Kidney (tissue), 14 donors: ENCODE data around the gene ZPR1. TPM values are rescaled to one million over a fixed set of nuclear protein-coding genes. Genes with fewer than 3 reads are reported as not detected.

Experiments
- DNase-seq, 5 donors: peaks; one replicate each; pipeline ENCODE4 v3.0.0-alpha.2; 2013 to 2020
- FAIRE-seq: peaks from 2 replicates; lab custom pipeline; 2012; peaks lifted over from hg19 to GRCh38; lab: Jason Lieb, UNC
- H3K27ac ChIP-seq, 2 donors: one replicate each; pipeline ENCODE4 v1.7.0; 2013; ENCODE audit warnings: low read depth in 2 of 2, low read length in 2 of 2, inconsistent platforms in 1 of 2
- H3K27me3 ChIP-seq: one replicate; pipeline ENCODE4 v1.7.1; 2013; ENCODE audit warnings: low read length, inconsistent platforms; ENCODE audit not compliant: control insufficient read depth, insufficient read depth
- H3K36me3 ChIP-seq, 3 donors: one replicate each; pipeline versions ENCODE4 v1.7.0 to v1.7.1; 2013; ENCODE audit warnings: low read length in 3 of 3, control low read depth in 1 of 3, inconsistent platforms in 1 of 3; ENCODE audit not compliant: insufficient read depth in 3 of 3, control insufficient read depth in 2 of 3
- H3K4me1 ChIP-seq, 3 donors: one replicate each; pipeline versions ENCODE4 v1.7.0 to v1.7.1; 2013; ENCODE audit warnings: low read length in 3 of 3, inconsistent platforms in 1 of 3, low read depth in 1 of 3; ENCODE audit not compliant: control insufficient read depth in 2 of 3, insufficient read depth in 2 of 3
- H3K4me3 ChIP-seq, 3 donors: one replicate each; pipeline versions ENCODE4 v1.7.0 to v1.8.1; 2013; ENCODE audit warnings: low read length in 3 of 3, control low read depth in 1 of 3, inconsistent platforms in 1 of 3
- H3K9ac ChIP-seq, 3 donors: one replicate each; pipeline versions ENCODE4 v1.7.0 to v1.7.1; 2013; ENCODE audit warnings: low read length in 3 of 3, control low read depth in 1 of 3, inconsistent platforms in 1 of 3
- H3K9me3 ChIP-seq, 3 donors: one replicate each; pipeline versions ENCODE4 v1.7.0 to v1.7.1; 2013; ENCODE audit warnings: low read length in 3 of 3, control low read depth in 1 of 3, inconsistent platforms in 1 of 3; ENCODE audit not compliant: control insufficient read depth in 2 of 3, insufficient read depth in 1 of 3
- intact Hi-C: fragments of 100-400 bp; cut with DNase I; formaldehyde crosslinking; loops from one replicate; pipeline ENCODE4 v1.11.1; 2022
- polyA plus RNA-seq: library from polyadenylated mRNA; stranded (reverse); fragments of 350-450 nt; fragmentation: Illumina TruSeq; extraction: RNeasy Lipid Tissue Mini Kit (QIAGEN cat#74804); gene quantifications from one replicate; pipeline ENCODE4 v1.2.3, GENCODE V29; 2014; ENCODE audit warnings: low read depth, low replicate concordance; ENCODE audit not compliant: insufficient read depth
- total RNA-seq: library from RNA; stranded (reverse); fragmentation: NEBNext Ultra II Directional; extraction: Animal tissue kit (Norgen Biotek cat#: 25700); gene quantifications from one replicate; pipeline ENCODE4 v1.2.1, GENCODE V29; 2021
- TF ChIP-seq, protein P1 (sequence below): IDR thresholded peaks from 3 replicates; pipeline ENCODE4 v1.5.1; 2012; ENCODE audit warnings: mild to moderate bottlenecking, moderate library complexity, borderline replicate concordance; ENCODE audit not compliant: insufficient read depth; ENCODE audit errors: extremely low read depth
- donor health status: control.
- donor health status: control.
- donor health status: control.
- donor health status: control.
- donor health status: control.
- donor health status: DM: yes; HTN: yes; CAD: no.
- donor health status: Normal renal cell carcinoma (clear cell type).

ZPR1 gene
- total and polyA plus RNA-seq, 2 donors from 2014 or later, result 30.0 to 40.2 TPM

DNA sequence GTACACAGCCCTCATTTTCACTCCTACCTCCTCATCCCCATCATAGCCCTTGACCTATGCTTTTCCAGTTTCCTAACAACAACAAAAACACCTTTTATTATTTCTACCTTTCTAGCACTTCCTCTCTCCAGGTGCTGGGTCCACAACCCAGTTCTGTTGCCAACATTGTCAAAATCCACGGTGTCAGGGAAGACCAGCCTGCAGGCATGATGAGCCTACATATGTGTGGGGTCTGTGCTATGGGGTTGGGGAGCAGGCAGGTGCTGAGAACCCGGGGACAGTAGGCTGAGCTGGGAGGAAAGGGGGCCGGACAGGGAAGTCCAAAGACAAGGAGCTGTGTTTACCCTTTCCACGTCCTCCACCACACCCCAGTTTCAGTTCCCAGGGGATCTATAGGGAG, 711 bp upstream of the ZPR1 start:
- no peak for FAIRE-seq
- TF ChIP-seq, protein P1, sequence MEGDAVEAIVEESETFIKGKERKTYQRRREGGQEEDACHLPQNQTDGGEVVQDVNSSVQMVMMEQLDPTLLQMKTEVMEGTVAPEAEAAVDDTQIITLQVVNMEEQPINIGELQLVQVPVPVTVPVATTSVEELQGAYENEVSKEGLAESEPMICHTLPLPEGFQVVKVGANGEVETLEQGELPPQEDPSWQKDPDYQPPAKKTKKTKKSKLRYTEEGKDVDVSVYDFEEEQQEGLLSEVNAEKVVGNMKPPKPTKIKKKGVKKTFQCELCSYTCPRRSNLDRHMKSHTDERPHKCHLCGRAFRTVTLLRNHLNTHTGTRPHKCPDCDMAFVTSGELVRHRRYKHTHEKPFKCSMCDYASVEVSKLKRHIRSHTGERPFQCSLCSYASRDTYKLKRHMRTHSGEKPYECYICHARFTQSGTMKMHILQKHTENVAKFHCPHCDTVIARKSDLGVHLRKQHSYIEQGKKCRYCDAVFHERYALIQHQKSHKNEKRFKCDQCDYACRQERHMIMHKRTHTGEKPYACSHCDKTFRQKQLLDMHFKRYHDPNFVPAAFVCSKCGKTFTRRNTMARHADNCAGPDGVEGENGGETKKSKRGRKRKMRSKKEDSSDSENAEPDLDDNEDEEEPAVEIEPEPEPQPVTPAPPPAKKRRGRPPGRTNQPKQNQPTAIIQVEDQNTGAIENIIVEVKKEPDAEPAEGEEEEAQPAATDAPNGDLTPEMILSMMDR, result no peak
- Histone ChIP-seq H3K27ac (peak overlapping the region in 1 of 2 donors; percentile 28), H3K9ac (peak overlapping the region in 2 of 3 donors; percentile 83), H3K4me1 (peaks cover 0 to 17% (median 16%) of the 10 kb centered on the region in 3 donors), H3K4me3 (peak overlapping the region; percentile 65 to 94 (median 92)), H3K27me3 (no peaks in the 10 kb centered on the region), H3K36me3 (peaks cover 5 to 25% (median 18%) of the 10 kb centered on the region in 3 donors), H3K9me3 (no peaks in the 10 kb centered on the region)
- intact Hi-C loops, result no loop called here
- no peak for DNase-seq

DNA sequence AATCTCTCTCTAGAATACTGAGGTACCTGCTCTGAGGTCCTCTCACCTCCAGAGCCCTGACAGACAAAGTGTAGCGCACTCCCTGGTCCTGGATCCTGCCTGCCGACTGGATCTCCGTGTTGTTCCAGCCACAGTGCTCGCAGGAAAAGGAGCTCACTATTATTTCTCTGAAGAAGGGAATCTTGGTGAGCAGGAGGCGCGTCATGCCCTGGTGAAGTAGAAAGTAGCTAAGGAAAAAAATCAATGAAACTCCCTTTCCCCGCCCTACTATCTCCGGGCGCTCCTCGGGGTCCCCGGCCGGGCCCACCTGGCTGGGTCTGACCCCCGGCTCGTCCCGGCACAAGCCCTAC, 412 bp downstream of the ZPR1 start:
- no peaks in the 10 kb centered on the region for H3K27me3 ChIP-seq
- H3K4me3 ChIP-seq, result peak overlapping the region; percentile 88 to 94 (median 92)
- no peak for DNase-seq
- no peak for FAIRE-seq
- H3K9ac ChIP-seq, result peak overlapping the region; percentile 59 to 83 (median 73)
- H3K4me1 ChIP-seq, result peaks cover 0 to 17% (median 16%) of the 10 kb centered on the region in 3 donors
- H3K36me3 ChIP-seq, result peaks cover 5 to 33% (median 27%) of the 10 kb centered on the region in 3 donors
- H3K27ac ChIP-seq, result peak overlapping the region; percentile 28 to 64
- no peaks in the 10 kb centered on the region for H3K9me3 ChIP-seq
- intact Hi-C loops, result no loop called here
- TF ChIP-seq, protein P1, result no peak

DNA sequence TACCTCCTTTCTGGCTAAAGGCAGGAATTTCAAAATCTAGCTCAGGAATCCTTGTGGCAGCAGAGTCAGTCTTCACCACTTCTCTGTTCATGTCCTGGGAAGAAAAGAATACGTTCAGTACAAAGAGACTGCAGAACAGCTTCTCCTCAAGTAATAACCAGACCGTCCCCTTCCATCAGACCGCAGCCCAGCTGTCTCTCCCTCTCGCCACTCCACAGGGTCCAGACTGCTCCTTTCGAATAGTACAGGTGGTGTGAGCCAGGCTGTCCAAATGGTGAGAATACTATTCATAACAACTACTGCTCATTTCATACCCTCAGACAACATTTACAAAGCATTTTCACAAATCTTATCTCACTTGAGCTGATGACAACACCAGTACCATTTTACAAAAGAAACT, 857 bp downstream of the ZPR1 start:
- Histone ChIP-seq H3K27me3 (no peaks in the 10 kb centered on the region), H3K36me3 (peaks cover 7 to 38% (median 31%) of the 10 kb centered on the region in 3 donors), H3K4me1 (peaks cover 0 to 17% (median 16%) of the 10 kb centered on the region in 3 donors), H3K4me3 (peak overlapping the region; percentile 88 to 94 (median 92)), H3K9me3 (no peaks in the 10 kb centered on the region), H3K27ac (no peak overlapping the region), H3K9ac (peak overlapping the region; percentile 59 to 83 (median 73))
- DNase-seq (no peak), FAIRE-seq (no peak)
- intact Hi-C loops, result no loop called here
- TF ChIP-seq, protein P1, result no peak

DNA sequence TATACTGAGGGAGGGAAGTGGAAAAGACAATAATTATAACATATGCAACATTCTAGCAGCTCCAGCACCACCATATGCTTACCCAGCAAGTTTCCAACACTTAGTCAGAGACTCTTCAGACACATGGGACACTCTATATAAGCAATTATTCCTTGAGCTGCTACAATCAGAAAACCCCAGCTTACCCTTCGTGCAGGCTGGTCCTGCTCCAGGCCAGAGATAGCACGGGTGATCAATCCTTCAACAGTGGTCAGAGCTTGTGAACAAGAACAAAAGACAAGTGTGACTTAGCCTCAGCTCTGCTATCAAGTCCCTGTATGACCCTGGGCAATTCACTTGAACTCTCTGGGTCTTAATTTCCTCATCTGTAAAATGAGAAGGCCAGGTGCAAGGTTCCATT, 1.5 kb downstream of the ZPR1 start:
- Histone ChIP-seq H3K36me3 (peaks cover 7 to 39% (median 32%) of the 10 kb centered on the region in 3 donors), H3K4me1 (peaks cover 0 to 16% (median 15%) of the 10 kb centered on the region in 3 donors), H3K27me3 (no peaks in the 10 kb centered on the region), H3K27ac (no peak overlapping the region), H3K9ac (no peak overlapping the region), H3K4me3 (peak overlapping the region in 1 of 3 donors; percentile 94), H3K9me3 (no peaks in the 10 kb centered on the region)
- DNase-seq (no peak), FAIRE-seq (no peak)
- TF ChIP-seq, protein P1, result no peak
- intact Hi-C loops, result no loop called here
